MCF 10A (cell line): ENCODE data around the gene USP6NL. TPM values are rescaled to one million over a fixed set of nuclear protein-coding genes. Genes with fewer than 3 reads are reported as not detected.
"Not testable (repeated sequence)": the region's sequence is repeated elsewhere in the genome, so short reads cannot be mapped to it uniquely, and the experiment has no call there.

Source experiments
- BruUV-seq: library from RNA; stranded (reverse); fragments of 400-500 nt; replicated peaks from 2 replicates; lab custom pipeline; 2021; lab: Mats Ljungman, UMichigan
- CTCF ChIA-PET: fragments of 300-600 bp; sonication (Branson Sonifier 250); formaldehyde crosslinking; extraction: SDS; loops from one replicate; lab custom pipeline; 2021; ENCODE audit warnings: antibody characterized with exemption, inconsistent platforms; lab: Yijun Ruan, JAX
- POLR2A ChIA-PET: fragments of 300-600, 350-650 bp; sonication (Branson Sonifier 250); formaldehyde crosslinking; extraction: SDS; loops from one replicate; lab custom pipeline; 2020; ENCODE audit warnings: antibody characterized with exemption, inconsistent platforms; lab: Yijun Ruan, JAX
- DNase-seq: peaks from one replicate; pipeline ENCODE4 v3.0.0-alpha.2; 2018; ENCODE audit not compliant: unreplicated experiment
- H3K27ac Mint-ChIP-seq: one replicate; pipeline ENCODE4 v1.8.0; 2022; ENCODE audit warnings: mild to moderate bottlenecking, low read depth, mixed read lengths; ENCODE audit not compliant: unreplicated experiment
- H3K27me3 Mint-ChIP-seq: one replicate; pipeline ENCODE4 v1.8.0; 2022; ENCODE audit warnings: mixed read lengths; ENCODE audit not compliant: insufficient read depth, unreplicated experiment
- H3K36me3 Mint-ChIP-seq: one replicate; pipeline ENCODE4 v1.8.0; 2022; ENCODE audit warnings: mild to moderate bottlenecking, moderate library complexity, mixed read lengths; ENCODE audit not compliant: insufficient read depth, unreplicated experiment
- H3K4me1 Mint-ChIP-seq: one replicate; pipeline ENCODE4 v1.8.0; 2022; ENCODE audit warnings: mixed read lengths; ENCODE audit not compliant: insufficient read depth, unreplicated experiment
- H3K4me3 Mint-ChIP-seq: one replicate; pipeline ENCODE4 v1.8.0; 2022; ENCODE audit warnings: mild to moderate bottlenecking, moderate library complexity, mixed read lengths; ENCODE audit not compliant: unreplicated experiment
- H3K9me3 Mint-ChIP-seq: one replicate; pipeline ENCODE4 v1.8.0; 2022; ENCODE audit warnings: mixed read lengths; ENCODE audit not compliant: unreplicated experiment
- CTCF ChIP-seq: fragments of 200-600 bp; IDR thresholded peaks from one replicate; pipeline ENCODE4 v1.8.0; 2022; ENCODE audit warnings: antibody characterized with exemption, mild to moderate bottlenecking; ENCODE audit not compliant: unreplicated experiment
- intact Hi-C: fragments of 100-400 bp; cut with micrococcal nuclease; formaldehyde crosslinking; loops from 2 replicates; pipeline ENCODE4 v1.14.1; 2022
- total RNA-seq: library from RNA; stranded (reverse); gene quantifications from 2 replicates; pipeline ENCODE4 v1.2.3, GENCODE V29; 2022

Gene USP6NL
- total RNA-seq, 1 experiment from 2014 or later, result 19.2 TPM

GRCh38 chr10:11437391-11438142 is 173.9 kb downstream of the USP6NL start:
- no TSS peak for BruUV-seq
- H3K36me3 Mint-ChIP-seq, result no peaks in the 10 kb centered on the region
- H3K4me3 Mint-ChIP-seq, result no peak overlapping the region
- ChIA-PET CTCF (interaction anchor here (0.7 to 1.6 kb wide), 3 partner anchors 13 to 99 kb away, joined by 3 to 9 read pairs (median 5); no protein-coding TSS in a partner anchor), POLR2A (no interaction called here)
- H3K4me1 Mint-ChIP-seq, result no peaks in the 10 kb centered on the region
- H3K27me3 Mint-ChIP-seq, result peaks cover 47% of the 10 kb centered on the region
- H3K27ac Mint-ChIP-seq, result no peak overlapping the region
- intact Hi-C loops, result no loop called here
- no peak for DNase-seq
- H3K9me3 Mint-ChIP-seq, result no peaks in the 10 kb centered on the region
- no peak for TF ChIP-seq CTCF

- POLR2A ChIA-PET, BruUV-seq, intact Hi-C loops, DNase-seq, H3K4me1 Mint-ChIP-seq, H3K36me3 Mint-ChIP-seq, H3K9me3 Mint-ChIP-seq, H3K27ac Mint-ChIP-seq, H3K4me3 Mint-ChIP-seq: not testable (repeated sequence)
- CTCF ChIA-PET, result interaction anchor here (0.7 kb wide), 2 partner anchors 31 to 1273 kb away, joined by 4 to 5 read pairs; no protein-coding TSS in a partner anchor
- peaks cover 47% of the 10 kb centered on the region for H3K27me3 Mint-ChIP-seq
Observed at GRCh38 chr10:11436445-11436844, 175.0 kb downstream of the USP6NL start.

GRCh38 chr10:11435581-11435981 is 175.9 kb downstream of the USP6NL start:
- ChIA-PET CTCF (interaction anchor here (0.6 kb wide), 1 partner anchor 667 kb away, joined by 3 read pairs; no protein-coding TSS in a partner anchor), POLR2A (no interaction called here)
- no peak for DNase-seq
- no peak overlapping the region for H3K27ac Mint-ChIP-seq
- H3K36me3 Mint-ChIP-seq, result no peaks in the 10 kb centered on the region
- no peaks in the 10 kb centered on the region for H3K9me3 Mint-ChIP-seq
- TF ChIP-seq CTCF, result no peak
- BruUV-seq, result no TSS peak
- no peak overlapping the region for H3K4me3 Mint-ChIP-seq
- intact Hi-C loops, result no loop called here
- peaks cover 40% of the 10 kb centered on the region for H3K27me3 Mint-ChIP-seq
- no peaks in the 10 kb centered on the region for H3K4me1 Mint-ChIP-seq

GRCh38 chr10:11434324-11434723 is 177.1 kb downstream of the USP6NL start:
- no TSS peak for BruUV-seq
- peak; percentile 14 for TF ChIP-seq CTCF
- Mint-ChIP-seq H3K27me3 (peaks cover 27% of the 10 kb centered on the region), H3K9me3 (no peaks in the 10 kb centered on the region), H3K4me1 (no peaks in the 10 kb centered on the region), H3K4me3 (no peak overlapping the region), H3K36me3 (no peaks in the 10 kb centered on the region), H3K27ac (no peak overlapping the region)
- peak; percentile 18 for DNase-seq
- intact Hi-C loops, result no loop called here
- ChIA-PET CTCF (interaction anchor here (0.6 to 0.8 kb wide), 3 partner anchors 10 to 324 kb away, joined by 3 to 4 read pairs (median 4); no protein-coding TSS in a partner anchor), POLR2A (no interaction called here)
